AG08396 (cell line): ENCODE results near the gene TRMO.

ENCODE experiments used
- DNase-seq: peaks from one replicate; pipeline ENCODE4 v3.0.0; 2012; ENCODE audit warnings: low spot score, mixed read lengths

The TRMO gene

DNA sequence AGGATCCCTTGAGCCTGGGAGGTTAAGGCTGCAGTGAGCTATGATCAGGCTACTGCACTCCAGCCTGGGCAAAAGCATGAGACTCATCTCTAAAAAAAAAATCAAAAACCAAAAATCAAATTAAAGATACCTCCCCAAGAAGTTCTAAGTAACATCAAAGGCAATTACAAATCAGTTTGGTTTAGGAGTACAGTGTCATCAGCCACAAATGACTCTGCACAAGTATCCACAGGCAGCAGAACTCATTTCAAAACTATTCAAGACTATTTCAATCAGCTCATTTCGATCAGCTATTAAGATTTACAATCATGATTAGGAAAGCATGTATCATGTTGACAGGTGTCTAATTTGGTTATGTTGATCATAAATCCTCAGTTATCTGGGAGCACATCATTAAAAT is 19.1 kb downstream of the TRMO start:
- DNase-seq = no peak

DNA sequence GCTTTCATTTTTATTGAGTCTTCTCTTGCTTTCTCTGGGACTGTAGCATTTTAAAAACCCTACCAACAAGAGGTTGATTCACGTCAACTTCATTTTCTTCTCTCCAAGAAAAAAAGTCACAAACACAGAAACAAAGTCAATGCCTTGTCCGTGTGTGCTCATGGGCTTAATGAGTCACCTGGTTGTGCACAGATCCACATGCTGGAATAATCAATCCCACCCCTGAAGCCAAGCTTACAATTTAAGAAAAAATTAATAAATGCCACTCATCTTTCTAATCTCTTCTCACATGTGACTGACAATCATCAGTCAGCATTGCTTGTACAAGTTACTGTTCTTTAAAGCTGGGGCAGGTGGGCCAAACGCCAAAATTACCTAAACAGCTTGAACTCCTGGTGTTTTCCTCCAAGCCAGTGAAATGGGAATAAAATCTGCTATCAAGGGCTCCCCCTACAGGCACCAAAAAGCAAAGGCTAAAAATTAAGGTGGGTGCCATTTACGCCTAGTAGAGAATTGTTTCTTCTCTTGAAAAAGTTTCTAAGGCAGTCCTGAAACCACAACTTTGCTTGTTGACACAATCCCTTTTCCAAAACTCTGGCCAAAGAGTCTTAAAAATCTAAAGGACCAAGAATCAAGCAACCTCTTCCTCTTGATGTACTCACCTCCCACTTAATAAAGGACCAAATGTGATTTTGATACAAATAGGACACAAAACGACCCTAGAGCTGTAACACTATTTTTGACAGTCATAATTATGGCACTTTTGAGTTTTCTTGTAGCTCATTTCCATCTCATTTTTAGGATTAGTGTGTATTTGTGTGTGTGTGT is 21.3 kb downstream of the TRMO start:
- peak; percentile 47 for DNase-seq

DNA sequence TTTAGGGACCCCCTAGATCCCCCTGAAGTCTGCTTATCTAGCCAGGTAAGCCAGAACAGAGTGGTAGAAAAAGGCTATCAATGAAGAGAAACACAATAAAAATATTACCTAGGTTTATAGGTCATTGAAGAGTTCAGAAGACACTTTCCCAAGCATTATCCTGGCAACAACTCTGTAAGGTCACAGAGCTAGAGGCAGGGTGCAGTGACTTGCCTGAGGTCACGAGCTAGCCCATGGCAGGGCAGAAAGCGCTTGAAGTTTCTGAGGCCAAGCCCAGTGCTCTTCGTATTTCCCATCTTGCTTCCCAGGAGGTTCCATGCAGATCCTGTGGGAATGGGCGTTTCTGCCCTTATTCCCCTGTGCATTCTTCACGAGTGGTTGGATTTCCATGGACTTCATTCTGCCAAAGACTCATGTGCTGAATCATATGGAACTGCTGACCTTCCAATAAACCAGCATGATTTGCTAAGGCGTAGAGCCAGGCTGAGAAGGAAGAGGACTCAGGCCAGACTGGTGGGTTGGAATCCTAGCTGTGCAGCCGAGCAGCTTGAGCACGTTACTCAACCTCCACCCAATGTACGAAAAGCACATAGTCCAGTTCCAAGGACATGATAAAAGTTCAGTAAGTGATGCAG is 22.1 kb downstream of the TRMO start:
- DNase-seq = no peak

DNA sequence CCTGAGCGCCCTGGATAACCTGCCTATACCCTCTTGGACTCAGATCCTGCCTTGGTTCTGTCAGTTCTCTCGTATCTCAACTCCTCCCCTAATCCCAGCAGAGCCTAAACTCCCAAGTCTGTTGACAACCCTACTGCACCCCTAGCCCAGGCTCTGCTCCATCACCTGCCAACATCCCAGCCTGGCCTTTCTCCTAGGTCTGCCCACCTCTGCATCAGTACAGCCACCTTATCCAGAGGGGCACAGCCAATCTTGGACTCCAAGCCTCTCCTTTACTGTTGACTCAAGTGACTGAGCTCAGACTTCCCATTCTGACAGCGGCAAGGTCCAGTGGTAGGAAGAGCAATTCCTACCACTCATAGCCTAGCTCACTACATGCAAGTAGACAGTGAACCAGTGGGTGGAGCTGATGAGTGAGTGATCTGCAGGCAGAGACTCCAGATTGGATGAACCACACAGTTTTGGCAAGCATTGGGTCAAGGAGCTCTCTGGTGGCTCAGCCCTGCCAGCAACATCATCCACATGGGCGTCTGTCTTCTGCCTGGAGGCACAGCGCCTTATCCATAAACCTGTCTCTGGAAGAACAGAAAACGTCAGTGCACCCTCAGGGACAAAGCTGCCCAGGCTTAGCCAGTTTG is 26.5 kb downstream of the TRMO start:
- DNase-seq = no peak

DNA sequence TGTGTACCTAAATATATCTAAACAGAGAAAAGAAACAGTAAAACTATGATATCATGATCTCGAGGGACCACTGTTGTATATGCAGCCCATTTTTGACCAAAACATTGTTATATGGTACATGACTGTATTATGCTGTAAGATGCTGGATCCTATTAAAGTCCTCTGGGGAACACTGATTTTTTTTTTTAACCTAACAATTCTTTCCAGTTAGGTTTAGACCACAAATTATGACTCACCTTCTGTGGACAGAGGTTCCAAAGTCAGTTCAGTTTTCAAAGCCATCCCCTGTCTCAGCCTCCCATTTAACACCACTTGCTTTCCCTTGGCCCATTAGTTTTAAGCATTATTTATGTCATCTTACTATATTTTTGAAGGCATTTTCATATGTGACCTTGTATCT is 27.1 kb downstream of the TRMO start:
- no peak for DNase-seq

DNA sequence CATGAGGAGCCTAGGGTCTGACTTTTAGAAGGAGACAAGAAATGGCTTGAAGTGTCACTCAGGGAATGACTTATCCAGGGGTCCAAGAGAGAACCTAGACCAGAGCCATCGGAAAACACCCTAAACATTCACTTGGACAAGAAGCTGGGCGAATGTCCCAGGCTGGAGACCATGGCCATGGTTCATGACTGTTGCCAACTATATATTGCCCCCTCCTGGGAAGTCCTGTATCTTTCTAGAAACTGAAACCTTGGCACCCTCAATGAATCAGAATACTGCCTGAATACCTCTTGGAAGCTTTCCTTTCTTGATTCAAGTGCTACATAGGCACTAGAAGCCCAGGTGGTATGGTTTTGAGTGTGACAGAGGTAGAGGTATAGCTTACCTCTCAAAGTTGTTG is 29.9 kb downstream of the TRMO start:
- DNase-seq = no peak

DNA sequence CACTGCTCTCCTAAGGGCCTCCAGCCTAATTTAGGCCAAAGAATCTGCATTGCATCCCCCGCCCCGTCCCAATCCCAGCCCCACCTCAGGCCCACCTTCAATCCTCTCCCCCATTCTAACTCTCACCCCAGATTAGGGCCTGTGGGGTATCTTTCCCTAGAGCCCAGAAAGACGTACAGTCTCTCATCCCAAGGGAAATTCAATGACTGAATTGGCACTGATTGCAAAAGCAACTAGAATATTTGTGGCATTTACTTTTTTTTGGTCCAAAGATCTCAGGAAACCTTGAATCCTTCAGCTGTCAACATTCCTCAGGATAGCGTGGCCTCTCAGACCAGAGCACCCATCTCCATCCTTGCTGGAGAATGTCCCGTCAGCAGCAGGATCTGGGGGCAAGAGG is 30.6 kb downstream of the TRMO start:
- DNase-seq = no peak

DNA sequence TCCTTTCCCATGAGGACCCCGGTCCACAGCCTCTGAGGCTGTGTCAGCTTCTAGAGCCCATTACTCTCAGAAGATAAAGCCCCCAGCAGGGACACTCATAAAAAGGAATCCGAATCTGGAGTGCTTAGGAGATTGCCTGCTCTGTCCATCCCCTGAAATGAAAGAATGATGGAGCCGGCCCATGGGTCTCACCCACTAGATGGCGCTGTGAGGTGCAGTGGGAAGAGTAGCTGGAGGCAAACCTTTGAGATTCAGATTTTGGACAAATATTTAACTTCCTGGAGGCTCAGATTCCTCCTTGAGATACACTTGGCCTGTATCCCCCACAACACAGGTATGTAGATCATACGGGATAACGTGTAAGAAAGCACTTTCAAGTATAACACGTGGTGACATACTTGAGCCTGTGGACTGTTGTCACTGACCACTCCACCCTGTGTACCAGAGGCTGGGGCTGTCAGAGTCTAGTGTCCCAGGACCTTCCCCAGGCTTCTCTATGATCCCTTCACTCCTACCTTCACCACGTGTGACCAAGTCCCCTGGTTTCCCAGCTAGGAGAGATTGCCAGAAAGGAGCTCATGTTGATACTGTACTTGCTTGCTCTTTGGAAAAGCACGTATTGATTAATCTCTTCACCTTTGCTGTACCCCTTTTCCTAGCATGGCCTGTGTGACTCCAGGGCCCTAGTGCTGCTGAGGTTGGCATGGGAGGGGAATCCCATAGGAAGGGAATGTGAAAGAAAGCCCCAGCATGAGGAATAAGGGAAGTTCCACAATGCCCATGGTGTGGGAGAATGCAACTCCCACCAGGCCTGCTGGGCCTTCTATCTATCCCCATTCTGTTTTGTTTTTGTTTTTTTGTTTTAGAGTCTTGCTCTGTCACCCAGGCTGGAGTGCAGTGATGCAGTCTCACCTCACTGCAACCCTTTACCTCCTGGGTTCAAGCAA is 32.1 kb downstream of the TRMO start:
- DNase-seq = peak; percentile 46

DNA sequence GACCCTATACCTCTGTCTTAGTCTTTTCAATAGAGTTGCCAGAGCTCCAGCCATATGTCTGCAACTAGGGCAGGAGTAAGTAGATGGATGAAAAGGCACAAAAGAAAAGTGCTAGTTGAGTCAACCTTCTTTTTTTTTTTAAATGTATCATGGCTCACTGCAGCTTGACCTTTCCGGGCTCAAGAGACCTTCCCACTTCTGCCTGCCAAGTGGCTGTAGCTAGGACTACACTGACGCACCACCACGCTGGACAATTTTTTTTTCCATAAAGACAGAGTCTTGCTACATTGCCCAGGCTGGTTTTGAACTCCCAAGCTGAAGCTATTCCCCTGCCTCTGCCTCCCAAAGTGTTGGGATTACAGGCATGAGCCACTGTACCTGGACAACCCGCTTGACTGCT is 42.0 kb downstream of the TRMO start:
- DNase-seq = no peak

DNA sequence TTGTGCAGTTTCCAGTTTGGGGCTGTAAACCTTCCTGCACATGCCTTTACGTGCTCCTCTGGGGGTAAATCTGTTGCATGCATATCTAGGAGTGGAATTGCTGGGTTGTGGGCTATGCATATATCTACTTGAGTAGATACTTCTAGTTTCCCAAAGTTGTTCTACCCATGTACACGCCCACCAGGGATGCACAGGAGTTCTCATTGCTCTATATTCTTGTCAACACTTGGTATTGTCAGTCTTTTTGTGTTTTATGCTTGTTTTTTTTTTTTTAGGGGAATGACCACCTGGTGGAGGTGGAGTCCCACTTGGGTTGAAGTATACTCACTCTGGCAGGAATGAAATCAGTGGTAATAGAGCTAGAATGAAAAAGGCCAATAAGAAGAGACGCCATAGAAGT is 46.2 kb downstream of the TRMO start:
- DNase-seq = no peak

DNA sequence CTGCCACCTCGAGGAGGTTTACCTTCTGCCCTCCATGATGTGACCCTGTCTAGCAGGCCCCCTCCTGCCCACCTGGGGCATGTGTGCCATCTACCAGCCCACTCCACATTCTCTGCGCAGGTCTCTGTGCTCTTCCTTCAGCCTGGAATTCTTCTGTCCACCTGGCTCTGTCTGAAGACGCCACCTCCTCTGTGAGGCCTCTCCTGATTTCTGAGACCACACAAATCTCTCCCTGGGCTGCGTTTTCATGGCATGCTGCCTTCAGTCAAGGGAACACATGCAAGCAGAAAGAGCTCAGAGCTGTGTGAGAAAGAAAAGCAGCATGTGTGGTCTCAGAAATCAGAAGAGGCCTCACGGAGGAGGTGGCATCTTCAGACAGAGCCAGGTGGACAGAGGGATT is 47.2 kb downstream of the TRMO start:
- DNase-seq = no peak

DNA sequence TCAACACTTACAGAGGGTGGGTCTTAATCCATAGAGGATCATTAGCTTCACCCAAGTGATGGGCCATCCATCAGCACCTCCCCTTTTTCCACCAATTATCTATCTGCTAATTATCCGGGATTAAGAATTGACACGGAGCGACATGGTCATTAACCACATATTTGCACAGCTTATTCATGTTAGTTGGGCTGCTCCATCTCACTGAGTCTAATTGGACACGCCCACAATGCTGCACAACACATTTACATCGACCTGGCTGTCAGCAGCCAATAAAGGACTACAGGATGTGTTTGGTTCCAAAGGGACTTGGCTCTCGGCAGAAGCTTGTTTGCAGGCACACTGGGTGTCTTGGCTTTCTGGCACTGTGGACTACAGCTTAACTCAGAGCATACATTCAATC is 47.7 kb downstream of the TRMO start:
- DNase-seq = no peak

DNA sequence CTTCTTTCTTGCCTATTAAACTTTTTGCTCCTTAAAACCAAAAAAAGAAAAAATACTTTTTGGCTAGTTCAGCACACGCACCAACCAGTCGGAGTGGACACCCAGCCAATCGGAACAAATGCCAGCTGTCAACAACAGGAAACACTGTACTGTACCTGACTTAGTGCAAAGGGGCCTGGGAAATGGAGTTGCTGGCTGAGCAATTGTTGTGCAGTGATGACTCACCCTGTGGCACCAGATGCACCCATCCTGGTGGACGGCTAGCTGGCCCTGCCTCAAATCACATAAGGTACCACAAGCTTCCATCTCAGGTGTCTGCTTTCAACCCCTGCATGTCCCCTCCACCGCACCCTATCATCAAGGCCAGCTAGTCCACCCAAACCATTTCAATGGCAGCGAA is 48.4 kb downstream of the TRMO start:
- DNase-seq = no peak

DNA sequence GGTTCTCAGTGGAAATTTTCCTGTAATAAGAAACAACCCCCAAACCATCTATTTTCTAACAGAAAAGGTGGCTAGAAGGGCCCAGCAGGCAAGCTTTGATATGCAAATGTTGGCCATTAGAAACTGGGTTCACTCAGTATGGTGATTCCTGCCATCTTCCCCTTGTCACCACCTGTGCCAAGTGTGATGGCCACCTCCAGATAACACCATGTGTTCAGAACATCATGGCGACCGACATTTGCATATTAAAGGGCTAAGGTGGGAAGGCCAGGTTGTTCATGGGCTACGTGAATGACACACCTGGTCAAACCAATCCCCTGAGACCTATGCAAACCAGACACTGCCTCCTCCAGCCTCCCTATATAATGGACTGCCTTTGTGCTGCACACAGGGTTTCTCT is 48.9 kb downstream of the TRMO start:
- DNase-seq = no peak

DNA sequence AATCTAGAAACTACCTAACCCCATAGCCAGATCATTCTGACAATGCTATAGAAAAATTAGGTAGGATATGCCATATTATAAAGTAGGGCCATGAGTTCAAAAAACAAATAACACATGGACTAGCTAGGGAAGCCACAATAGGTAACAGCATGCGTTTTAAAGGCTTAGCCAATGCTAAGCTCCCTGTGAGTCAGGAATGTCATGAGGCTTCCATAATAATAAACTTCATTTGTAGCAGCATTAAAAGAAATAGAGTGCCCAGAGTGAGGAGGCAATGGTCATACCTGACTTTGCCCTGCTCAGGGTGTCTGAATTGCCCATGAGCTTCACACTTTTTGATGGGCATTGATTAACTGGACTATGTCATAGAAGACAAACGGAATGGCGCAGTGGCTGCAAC is 53.4 kb downstream of the TRMO start:
- no peak for DNase-seq

DNA sequence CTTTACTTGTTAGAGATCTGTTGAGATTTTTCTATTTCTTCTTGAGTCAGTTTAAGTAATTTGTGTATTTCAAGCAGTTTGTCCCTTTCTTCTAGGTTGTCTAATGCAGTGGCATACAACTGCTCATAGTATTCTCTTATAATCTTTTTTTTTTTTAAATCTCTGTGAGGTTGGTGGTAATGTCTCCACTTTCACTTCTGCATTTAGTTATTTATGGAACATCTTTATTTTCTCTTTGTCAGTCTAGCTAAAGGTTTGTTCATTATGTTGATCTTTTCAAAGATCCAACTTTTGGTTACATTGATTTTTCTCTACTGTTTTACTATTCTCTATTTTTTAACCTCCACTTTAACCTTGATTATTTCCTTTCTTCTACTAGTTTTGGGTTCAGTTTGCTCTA is 55.5 kb downstream of the TRMO start:
- no peak for DNase-seq

DNA sequence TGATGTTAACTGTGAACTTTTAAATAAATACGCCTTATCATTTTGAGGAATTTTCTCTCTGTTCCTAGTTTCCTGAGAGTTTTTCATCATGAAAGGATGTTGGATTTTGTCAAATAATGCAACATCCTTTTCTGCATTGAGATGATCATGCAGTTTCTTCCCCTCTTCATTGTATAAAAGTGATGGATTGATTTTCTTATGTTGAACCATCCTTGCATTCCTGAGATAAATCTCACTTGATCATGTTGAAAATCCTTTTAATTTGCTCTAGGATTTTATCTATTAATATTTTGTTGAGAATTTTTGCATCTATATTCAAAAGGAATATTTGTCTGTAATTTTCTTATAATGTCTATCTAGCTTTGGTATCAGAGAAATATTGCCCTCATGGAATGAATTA is 56.0 kb downstream of the TRMO start:
- DNase-seq = no peak

DNA sequence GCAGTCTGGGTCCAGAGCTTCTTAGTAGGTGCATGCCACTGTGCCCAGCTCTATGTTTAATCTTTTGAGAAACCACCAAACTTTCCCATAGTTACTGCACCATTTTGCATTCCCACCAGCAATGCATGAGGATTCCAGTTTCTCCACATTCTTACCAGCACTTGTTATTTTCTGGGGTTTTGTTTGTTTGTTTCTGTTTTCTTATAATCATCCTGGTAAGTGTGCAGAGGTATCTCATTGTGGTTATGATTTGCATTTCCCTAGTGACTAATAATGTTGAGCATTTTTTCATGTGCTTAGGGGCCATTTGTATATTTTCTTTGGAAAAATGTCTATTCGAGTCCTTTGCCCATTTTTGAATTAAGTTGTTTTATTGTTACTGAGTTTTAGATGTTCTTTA is 57.9 kb downstream of the TRMO start:
- DNase-seq = no peak

DNA sequence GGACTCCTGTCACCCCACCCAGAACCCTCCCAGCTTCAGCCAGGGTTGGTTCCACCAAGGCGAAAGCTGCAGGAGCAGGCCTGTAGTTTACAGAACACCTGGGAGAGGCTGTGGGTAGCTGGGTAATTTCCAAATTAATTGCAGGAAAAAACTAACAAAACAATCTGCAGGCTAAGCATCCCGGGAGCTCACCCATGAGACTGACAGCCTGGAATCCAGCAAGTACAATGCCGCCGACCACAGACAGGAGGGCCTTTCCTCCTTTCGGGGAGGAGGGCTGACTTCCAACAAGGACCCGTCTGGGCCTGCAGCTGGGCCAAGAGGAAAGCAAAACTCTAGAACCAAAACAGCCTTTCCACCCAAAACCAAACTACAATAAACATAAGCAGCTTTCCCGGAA is 59.0 kb downstream of the TRMO start:
- DNase-seq = no peak

DNA sequence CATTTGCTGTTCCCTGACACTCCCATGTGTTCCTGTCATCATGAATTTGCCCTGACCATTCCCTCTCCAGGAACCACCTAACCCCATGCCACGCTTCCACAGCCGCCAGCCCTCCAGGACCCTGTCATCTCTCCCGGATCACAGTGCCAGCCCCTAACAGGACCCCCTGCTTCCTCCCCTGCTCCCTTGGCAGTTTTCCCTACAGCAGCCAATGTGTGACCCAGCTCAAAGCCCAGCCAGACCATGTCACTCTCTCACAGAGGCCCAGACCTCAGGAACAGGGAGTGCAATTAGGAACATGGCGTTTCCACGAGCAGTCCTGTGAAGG is 61.2 kb downstream of the TRMO start:
- DNase-seq = no peak

DNA sequence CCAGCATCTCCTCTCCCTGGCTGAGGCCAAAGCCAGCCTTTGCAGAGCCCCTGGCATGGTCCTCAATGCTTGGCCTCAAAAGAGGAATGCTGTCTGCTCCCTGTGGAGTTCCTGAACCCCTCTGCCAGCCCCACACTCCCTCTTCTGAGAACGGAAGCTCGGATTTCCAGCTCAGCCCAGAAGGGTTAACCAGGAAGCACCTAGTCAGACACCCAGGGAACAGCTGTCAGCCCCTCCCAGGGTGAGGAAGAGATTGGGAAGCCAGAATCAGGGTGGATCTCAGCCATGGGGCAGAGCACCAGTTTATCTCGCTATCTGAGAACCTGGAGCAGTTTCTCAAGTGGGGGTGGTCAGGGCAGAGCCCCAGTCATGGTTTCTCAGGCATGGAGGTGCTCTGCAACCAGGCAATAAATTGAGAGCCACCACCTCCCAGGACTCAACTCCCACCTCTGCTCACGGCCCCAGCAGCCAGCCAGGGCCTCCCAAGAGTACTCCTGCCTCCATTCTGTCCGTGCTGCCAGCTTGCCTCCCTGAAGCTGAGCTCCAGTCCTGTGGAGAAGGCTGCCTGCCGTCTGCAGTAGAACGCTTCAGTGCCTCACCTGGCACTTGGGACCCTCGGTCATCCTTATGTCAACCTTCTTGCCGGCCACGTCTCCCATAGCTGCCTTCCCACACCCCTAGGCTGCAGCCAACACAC is 61.7 kb downstream of the TRMO start:
- no peak for DNase-seq

DNA sequence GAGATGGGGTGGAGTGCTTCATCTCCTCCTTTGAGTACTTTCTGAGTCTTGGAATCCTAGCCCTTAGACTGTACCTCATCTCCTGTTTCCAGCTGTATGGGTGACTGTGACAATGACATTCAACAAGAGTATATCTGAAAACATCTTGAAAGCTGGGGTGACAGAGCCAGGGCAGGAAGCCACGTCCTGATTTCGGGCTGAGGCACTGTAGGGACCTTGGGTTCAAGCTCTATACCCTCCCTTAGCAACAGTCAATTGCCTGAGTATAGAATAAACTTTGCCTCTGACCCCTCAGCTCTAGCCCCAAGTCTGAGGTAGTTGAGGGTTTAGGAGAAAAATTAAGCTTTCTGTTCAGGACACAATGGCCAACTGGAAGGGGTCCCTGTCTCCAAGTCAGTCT is 63.0 kb downstream of the TRMO start:
- no peak for DNase-seq
